ENCODE data around the gene NR5A1.

The NR5A1 gene

DNA sequence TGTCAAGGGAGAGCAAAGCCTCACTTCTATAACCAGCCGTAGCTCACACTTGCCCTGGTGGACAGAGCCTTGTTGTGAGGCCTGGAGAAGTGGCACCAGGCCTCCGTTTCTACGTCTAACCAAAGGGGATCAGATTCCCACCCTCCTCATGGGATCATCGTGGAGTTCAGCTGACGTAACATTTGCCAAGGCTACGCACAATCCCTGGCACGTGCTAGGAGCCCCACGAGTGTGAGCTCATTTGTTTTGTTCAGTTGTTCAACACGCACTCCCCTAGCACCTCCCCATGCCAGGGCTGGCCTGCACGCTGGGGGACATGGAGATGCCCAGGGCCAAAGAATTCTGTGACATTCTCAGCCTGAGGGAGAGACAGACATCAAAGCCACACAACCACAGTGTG is 33.9 kb downstream of the NR5A1 start:
- POLR2A ChIA-PET = no interaction called here
- 95% methylated on average over 6 of the region's 10 CpGs for whole genome bisulfite sequencing (ENCODE audit: insufficient coverage)
- H3K27ac ChIP-seq (ENCODE audit: insufficient read depth in 1 of 2, low read depth in 1 of 2, low read length in 2 of 2, poor library complexity in 1 of 2, severe bottlenecking in 2 of 2) = no peak overlapping the region
- no peak overlapping the region for H3K4me3 ChIP-seq (ENCODE audit: control insufficient read depth in 1 of 7, extremely low read depth in 1 of 7, insufficient read depth in 4 of 7, low read depth in 2 of 7, low read length in 6 of 7)
- H3K9me3 ChIP-seq (ENCODE audit: control extremely low read depth in 1 of 5, control insufficient read depth in 4 of 5, insufficient read depth in 2 of 5, low read depth in 1 of 5, low read length in 4 of 5) = no peaks in the 10 kb centered on the region
- H3K4me1 ChIP-seq (ENCODE audit: control extremely low read depth in 1 of 4, control insufficient read depth in 4 of 4, insufficient read depth in 4 of 4, low read length in 3 of 4) = peaks cover 0 to 19% (median 13%) of the 10 kb centered on the region in 4 experiments
- CTCF ChIA-PET = interaction anchor here (0.8 to 1.6 kb wide), 4 partner anchors 10 to 64 kb away, joined by 3 to 5 read pairs (median 4); no protein-coding TSS in a partner anchor
- DNase-seq = no peak
- peaks cover 0 to 25% (median 4%) of the 10 kb centered on the region in 5 experiments for H3K27me3 ChIP-seq (replicated peaks in 2 of 5; ENCODE audit: control insufficient read depth in 4 of 5, insufficient read depth in 5 of 5, low read length in 4 of 5)
- no peaks in the 10 kb centered on the region for H3K36me3 ChIP-seq (ENCODE audit: control insufficient read depth in 4 of 4, insufficient read depth in 4 of 4, low read length in 3 of 4)

GRCh38 chr9:124472770-124473169 is 34.4 kb downstream of the NR5A1 start:
- Histone ChIP-seq H3K27me3 (replicated peaks in 2 of 5; ENCODE audit: control insufficient read depth in 4 of 5, insufficient read depth in 5 of 5, low read length in 4 of 5) (peaks cover 0 to 20% (median 4%) of the 10 kb centered on the region in 5 experiments), H3K36me3 (ENCODE audit: control insufficient read depth in 4 of 4, insufficient read depth in 4 of 4, low read length in 3 of 4) (no peaks in the 10 kb centered on the region), H3K27ac (ENCODE audit: insufficient read depth in 1 of 2, low read depth in 1 of 2, low read length in 2 of 2, poor library complexity in 1 of 2, severe bottlenecking in 2 of 2) (no peak overlapping the region), H3K4me3 (ENCODE audit: control insufficient read depth in 1 of 7, extremely low read depth in 1 of 7, insufficient read depth in 4 of 7, low read depth in 2 of 7, low read length in 6 of 7) (no peak overlapping the region), H3K9me3 (ENCODE audit: control extremely low read depth in 1 of 5, control insufficient read depth in 4 of 5, insufficient read depth in 2 of 5, low read depth in 1 of 5, low read length in 4 of 5) (no peaks in the 10 kb centered on the region), H3K4me1 (ENCODE audit: control extremely low read depth in 1 of 4, control insufficient read depth in 4 of 4, insufficient read depth in 4 of 4, low read length in 3 of 4) (peaks cover 0 to 19% (median 13%) of the 10 kb centered on the region in 4 experiments)
- DNase-seq = no peak
- POLR2A ChIA-PET = no interaction called here
- 95% methylated on average over 6 of the region's 7 CpGs for WGBS (ENCODE audit: insufficient coverage)
- CTCF ChIA-PET = interaction anchor here (0.8 to 1.4 kb wide), 3 partner anchors 10 to 64 kb away, joined by 3 to 5 read pairs (median 5); no protein-coding TSS in a partner anchor

- H3K27ac ChIP-seq (ENCODE audit: insufficient read depth in 1 of 2, low read depth in 1 of 2, low read length in 2 of 2, poor library complexity in 1 of 2, severe bottlenecking in 2 of 2) = no peak overlapping the region
- POLR2A ChIA-PET = no interaction called here
- H3K27me3 ChIP-seq (replicated peaks in 2 of 5; ENCODE audit: control insufficient read depth in 4 of 5, insufficient read depth in 5 of 5, low read length in 4 of 5) = peaks cover 0 to 11% (median 0%) of the 10 kb centered on the region in 5 experiments
- CTCF ChIA-PET = interaction anchor here (1.2 kb wide), 1 partner anchor 15 kb away, joined by 3 read pairs; no protein-coding TSS in a partner anchor
- H3K9me3 ChIP-seq (ENCODE audit: control extremely low read depth in 1 of 5, control insufficient read depth in 4 of 5, insufficient read depth in 2 of 5, low read depth in 1 of 5, low read length in 4 of 5) = no peaks in the 10 kb centered on the region
- no peaks in the 10 kb centered on the region for H3K36me3 ChIP-seq (ENCODE audit: control insufficient read depth in 4 of 4, insufficient read depth in 4 of 4, low read length in 3 of 4)
- WGBS (ENCODE audit: insufficient coverage) = 96% methylated on average over 7 of the region's 9 CpGs
- peaks cover 0 to 14% (median 8%) of the 10 kb centered on the region in 4 experiments for H3K4me1 ChIP-seq (ENCODE audit: control extremely low read depth in 1 of 4, control insufficient read depth in 4 of 4, insufficient read depth in 4 of 4, low read length in 3 of 4)
- no peak overlapping the region for H3K4me3 ChIP-seq (ENCODE audit: control insufficient read depth in 1 of 7, extremely low read depth in 1 of 7, insufficient read depth in 4 of 7, low read depth in 2 of 7, low read length in 6 of 7)
- DNase-seq = no peak
Observed at GRCh38 chr9:124471761-124472160, 35.4 kb downstream of the NR5A1 start.

- no peak overlapping the region for H3K4me3 ChIP-seq (ENCODE audit: control insufficient read depth in 1 of 7, extremely low read depth in 1 of 7, insufficient read depth in 4 of 7, low read depth in 2 of 7, low read length in 6 of 7)
- DNase-seq = no peak
- peaks cover 0 to 1% (median 0%) of the 10 kb centered on the region in 5 experiments for H3K27me3 ChIP-seq (replicated peaks in 2 of 5; ENCODE audit: control insufficient read depth in 4 of 5, insufficient read depth in 5 of 5, low read length in 4 of 5)
- peaks cover 0 to 14% (median 7%) of the 10 kb centered on the region in 4 experiments for H3K4me1 ChIP-seq (ENCODE audit: control extremely low read depth in 1 of 4, control insufficient read depth in 4 of 4, insufficient read depth in 4 of 4, low read length in 3 of 4)
- H3K36me3 ChIP-seq (ENCODE audit: control insufficient read depth in 4 of 4, insufficient read depth in 4 of 4, low read length in 3 of 4) = no peaks in the 10 kb centered on the region
- ChIA-PET CTCF (interaction anchor here (1.9 kb wide), 1 partner anchor 10 kb away, joined by 6 read pairs; no protein-coding TSS in a partner anchor), POLR2A (no interaction called here)
- no peaks in the 10 kb centered on the region for H3K9me3 ChIP-seq (ENCODE audit: control extremely low read depth in 1 of 5, control insufficient read depth in 4 of 5, insufficient read depth in 2 of 5, low read depth in 1 of 5, low read length in 4 of 5)
- 88% methylated on average over 5 of the region's 7 CpGs for WGBS (ENCODE audit: insufficient coverage)
- no peak overlapping the region for H3K27ac ChIP-seq (ENCODE audit: insufficient read depth in 1 of 2, low read depth in 1 of 2, low read length in 2 of 2, poor library complexity in 1 of 2, severe bottlenecking in 2 of 2)
Observed at GRCh38 chr9:124470726-124471125, 36.5 kb downstream of the NR5A1 start.

DNA sequence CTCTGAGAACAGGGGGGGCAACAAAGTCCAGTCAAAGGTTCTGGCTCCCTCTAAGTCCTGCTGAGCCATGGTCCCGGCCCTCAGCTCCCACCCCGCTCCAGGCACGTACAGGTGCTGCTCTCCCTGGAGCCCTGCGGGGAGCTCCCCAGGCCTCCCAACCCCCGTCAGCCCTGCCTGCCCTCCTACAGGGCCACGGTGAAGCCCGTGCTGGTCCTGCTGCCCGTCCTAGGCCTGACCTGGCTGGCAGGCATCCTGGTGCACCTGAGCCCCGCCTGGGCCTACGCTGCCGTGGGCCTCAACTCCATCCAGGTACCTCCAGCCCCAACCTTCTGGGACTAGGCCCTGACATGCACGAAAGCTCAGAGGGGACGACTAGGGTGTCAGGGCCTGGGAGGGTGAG is 36.9 kb downstream of the NR5A1 start:
- H3K27me3 ChIP-seq (replicated peaks in 2 of 5; ENCODE audit: control insufficient read depth in 4 of 5, insufficient read depth in 5 of 5, low read length in 4 of 5) = no peaks in the 10 kb centered on the region
- WGBS (ENCODE audit: insufficient coverage) = 97% methylated on average over 13 of the region's 13 CpGs

DNA sequence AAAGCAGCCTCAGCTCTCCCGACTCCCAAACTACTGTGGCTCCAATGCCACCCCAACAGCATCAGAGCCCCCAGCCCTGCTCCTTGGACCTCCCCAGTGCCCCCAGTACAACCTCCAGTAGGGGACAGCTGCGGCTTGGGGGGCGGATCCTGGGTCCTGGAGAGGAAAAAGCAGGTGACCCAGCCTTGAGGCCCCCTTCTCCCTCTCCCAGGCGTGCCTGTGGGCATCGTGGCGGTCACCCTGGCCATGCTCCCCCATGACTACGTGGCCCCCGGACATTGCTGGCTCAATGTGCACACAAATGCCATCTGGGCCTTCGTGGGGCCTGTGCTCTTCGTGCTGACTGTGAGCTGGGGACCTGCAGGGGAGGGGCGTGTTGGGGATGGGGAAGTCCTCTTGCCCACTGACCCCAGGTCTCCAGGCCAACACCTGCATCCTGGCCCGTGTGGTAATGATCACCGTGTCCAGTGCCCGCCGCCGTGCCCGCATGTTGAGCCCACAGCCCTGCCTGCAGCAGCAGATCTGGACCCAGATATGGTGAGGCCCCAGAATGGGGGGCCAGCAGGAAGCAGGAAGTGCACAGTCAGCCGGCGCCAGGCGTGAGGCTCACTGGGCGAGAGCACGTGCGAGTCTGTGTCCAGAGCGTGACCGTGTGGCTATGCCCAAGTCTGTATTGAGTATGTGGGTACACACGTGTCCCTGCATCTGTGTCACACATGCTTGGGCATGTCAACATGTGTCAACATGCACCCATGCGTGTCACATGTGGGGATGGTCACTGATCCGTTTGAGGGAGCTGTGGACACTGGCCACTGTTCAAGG is 38.0 kb downstream of the NR5A1 start:
- no peaks in the 10 kb centered on the region for H3K27me3 ChIP-seq (replicated peaks in 2 of 5; ENCODE audit: control insufficient read depth in 4 of 5, insufficient read depth in 5 of 5, low read length in 4 of 5)
- no peak overlapping the region for H3K4me3 ChIP-seq (ENCODE audit: control insufficient read depth in 1 of 7, extremely low read depth in 1 of 7, insufficient read depth in 4 of 7, low read depth in 2 of 7, low read length in 6 of 7)
- ChIA-PET CTCF (interaction anchor here (1.9 kb wide), 1 partner anchor 11 kb away, joined by 6 read pairs; no protein-coding TSS in a partner anchor), POLR2A (no interaction called here)
- H3K36me3 ChIP-seq (ENCODE audit: control insufficient read depth in 4 of 4, insufficient read depth in 4 of 4, low read length in 3 of 4) = no peaks in the 10 kb centered on the region
- H3K9me3 ChIP-seq (ENCODE audit: control extremely low read depth in 1 of 5, control insufficient read depth in 4 of 5, insufficient read depth in 2 of 5, low read depth in 1 of 5, low read length in 4 of 5) = no peaks in the 10 kb centered on the region
- H3K4me1 ChIP-seq (ENCODE audit: control extremely low read depth in 1 of 4, control insufficient read depth in 4 of 4, insufficient read depth in 4 of 4, low read length in 3 of 4) = peaks cover 0 to 14% (median 5%) of the 10 kb centered on the region in 4 experiments
- 60% methylated on average over 22 of the region's 28 CpGs for WGBS (ENCODE audit: insufficient coverage)
- peak in 2 of 3 donors; percentile 50 to 61 for DNase-seq
- H3K27ac ChIP-seq (ENCODE audit: insufficient read depth in 1 of 2, low read depth in 1 of 2, low read length in 2 of 2, poor library complexity in 1 of 2, severe bottlenecking in 2 of 2) = no peak overlapping the region

More for the DNA sequence above, 36.9 kb downstream of the NR5A1 start:
- H3K9me3 ChIP-seq (ENCODE audit: control extremely low read depth in 1 of 5, control insufficient read depth in 4 of 5, insufficient read depth in 2 of 5, low read depth in 1 of 5, low read length in 4 of 5) = no peaks in the 10 kb centered on the region
- DNase-seq = no peak
- H3K36me3 ChIP-seq (ENCODE audit: control insufficient read depth in 4 of 4, insufficient read depth in 4 of 4, low read length in 3 of 4) = no peaks in the 10 kb centered on the region
- H3K4me3 ChIP-seq (ENCODE audit: control insufficient read depth in 1 of 7, extremely low read depth in 1 of 7, insufficient read depth in 4 of 7, low read depth in 2 of 7, low read length in 6 of 7) = no peak overlapping the region
- H3K4me1 ChIP-seq (ENCODE audit: control extremely low read depth in 1 of 4, control insufficient read depth in 4 of 4, insufficient read depth in 4 of 4, low read length in 3 of 4) = peaks cover 0 to 14% (median 5%) of the 10 kb centered on the region in 4 experiments
- ChIA-PET CTCF (interaction anchor here (1.9 kb wide), 1 partner anchor 10 kb away, joined by 6 read pairs; no protein-coding TSS in a partner anchor), POLR2A (no interaction called here)
- no peak overlapping the region for H3K27ac ChIP-seq (ENCODE audit: insufficient read depth in 1 of 2, low read depth in 1 of 2, low read length in 2 of 2, poor library complexity in 1 of 2, severe bottlenecking in 2 of 2)

Data from common myeloid progenitor, CD34-positive (primary cell).